Hepatocyte (in vitro differentiated cells): ENCODE results near the gene LLGL2.

Experiments used
- EZH2 ChIP-seq: fragments of 200-600 bp; sonication (generic); IDR thresholded peaks from 2 replicates; pipeline ENCODE4 v1.6.1; 2016; ENCODE audit warnings: antibody characterized with exemption, mild to moderate bottlenecking, borderline replicate concordance
- TF ChIP-seq, protein P1 (sequence below): fragments of 200-600 bp; sonication (generic); IDR thresholded peaks from 2 replicates; pipeline ENCODE4 v1.5.1; 2016; ENCODE audit warnings: antibody characterized with exemption, mild to moderate bottlenecking; ENCODE audit not compliant: poor library complexity

DNA sequence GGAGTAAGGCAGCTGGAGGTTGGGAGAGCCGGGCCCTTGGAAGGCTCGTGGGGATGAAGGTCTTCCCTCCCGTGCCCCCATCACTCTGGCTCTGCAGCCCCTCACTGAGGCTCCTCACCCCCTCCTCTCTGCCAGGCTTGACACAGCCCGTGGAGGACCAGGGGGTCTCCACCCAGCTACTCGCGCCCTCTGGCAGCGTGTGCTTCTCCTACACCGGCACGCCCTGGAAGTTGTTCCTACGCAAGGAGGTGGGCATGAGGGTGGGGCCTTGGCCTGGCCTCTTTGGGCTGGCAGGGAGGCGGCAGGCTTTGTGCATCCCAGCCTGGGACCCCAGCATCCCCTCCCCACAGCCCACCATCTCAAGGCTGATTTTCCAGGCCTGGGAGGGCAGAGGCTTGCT is 92.2 kb downstream of the LLGL2 start:
- TF ChIP-seq, protein P1, sequence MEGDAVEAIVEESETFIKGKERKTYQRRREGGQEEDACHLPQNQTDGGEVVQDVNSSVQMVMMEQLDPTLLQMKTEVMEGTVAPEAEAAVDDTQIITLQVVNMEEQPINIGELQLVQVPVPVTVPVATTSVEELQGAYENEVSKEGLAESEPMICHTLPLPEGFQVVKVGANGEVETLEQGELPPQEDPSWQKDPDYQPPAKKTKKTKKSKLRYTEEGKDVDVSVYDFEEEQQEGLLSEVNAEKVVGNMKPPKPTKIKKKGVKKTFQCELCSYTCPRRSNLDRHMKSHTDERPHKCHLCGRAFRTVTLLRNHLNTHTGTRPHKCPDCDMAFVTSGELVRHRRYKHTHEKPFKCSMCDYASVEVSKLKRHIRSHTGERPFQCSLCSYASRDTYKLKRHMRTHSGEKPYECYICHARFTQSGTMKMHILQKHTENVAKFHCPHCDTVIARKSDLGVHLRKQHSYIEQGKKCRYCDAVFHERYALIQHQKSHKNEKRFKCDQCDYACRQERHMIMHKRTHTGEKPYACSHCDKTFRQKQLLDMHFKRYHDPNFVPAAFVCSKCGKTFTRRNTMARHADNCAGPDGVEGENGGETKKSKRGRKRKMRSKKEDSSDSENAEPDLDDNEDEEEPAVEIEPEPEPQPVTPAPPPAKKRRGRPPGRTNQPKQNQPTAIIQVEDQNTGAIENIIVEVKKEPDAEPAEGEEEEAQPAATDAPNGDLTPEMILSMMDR, result no peak
- TF ChIP-seq EZH2, result no peak
